Measurements from ENCODE around the gene TEC.

The TEC gene

GRCh38 chr4:48127682-48128404 lies 141.8 kb downstream of the TEC start:
- peak; percentile 59 to 84 for DNase-seq (ENCODE audit: extremely low read depth in 1 of 2, low read depth in 1 of 2)

- no peak for DNase-seq (ENCODE audit: extremely low read depth in 1 of 2, low read depth in 1 of 2)
These were observed 142.4 kb downstream of the TEC start for GRCh38 chr4:48127231-48127630.

GRCh38 chr4:48126621-48127020 lies 143.0 kb downstream of the TEC start:
- DNase-seq (ENCODE audit: extremely low read depth in 1 of 2, low read depth in 1 of 2) = no peak

GRCh38 chr4:48124870-48125269 lies 144.8 kb downstream of the TEC start:
- no peak for DNase-seq (ENCODE audit: extremely low read depth in 1 of 2, low read depth in 1 of 2)

- DNase-seq (ENCODE audit: extremely low read depth in 1 of 2, low read depth in 1 of 2) = no peak
These were observed 146.9 kb downstream of the TEC start for GRCh38 chr4:48122756-48123155.

GRCh38 chr4:48121180-48121579 lies 148.5 kb downstream of the TEC start:
- DNase-seq (ENCODE audit: extremely low read depth in 1 of 2, low read depth in 1 of 2) = no peak

- DNase-seq (ENCODE audit: extremely low read depth in 1 of 2, low read depth in 1 of 2) = no peak
These were observed 149.5 kb downstream of the TEC start for GRCh38 chr4:48120132-48120531.

GRCh38 chr4:48119646-48120045 lies 150.0 kb downstream of the TEC start:
- no peak for DNase-seq (ENCODE audit: extremely low read depth in 1 of 2, low read depth in 1 of 2)

- no peak for DNase-seq (ENCODE audit: extremely low read depth in 1 of 2, low read depth in 1 of 2)
These were observed 151.6 kb downstream of the TEC start for GRCh38 chr4:48118081-48118480.

GRCh38 chr4:48116582-48116981 lies 153.1 kb downstream of the TEC start:
- DNase-seq (ENCODE audit: extremely low read depth in 1 of 2, low read depth in 1 of 2) = no peak

- DNase-seq (ENCODE audit: extremely low read depth in 1 of 2, low read depth in 1 of 2) = no peak
These were observed 155.2 kb downstream of the TEC start for GRCh38 chr4:48114412-48114811.

- no peak for DNase-seq (ENCODE audit: extremely low read depth in 1 of 2, low read depth in 1 of 2)
These were observed 157.5 kb downstream of the TEC start for GRCh38 chr4:48112017-48112667.

- DNase-seq (ENCODE audit: extremely low read depth in 1 of 2, low read depth in 1 of 2) = no peak
These were observed 159.1 kb downstream of the TEC start for GRCh38 chr4:48110452-48110978.

- no peak for DNase-seq (ENCODE audit: extremely low read depth in 1 of 2, low read depth in 1 of 2)
These were observed 160.0 kb downstream of the TEC start for GRCh38 chr4:48109413-48110263.

GRCh38 chr4:48108309-48109073 lies 161.1 kb downstream of the TEC start:
- DNase-seq (ENCODE audit: extremely low read depth in 1 of 2, low read depth in 1 of 2) = no peak

- no peak for DNase-seq (ENCODE audit: extremely low read depth in 1 of 2, low read depth in 1 of 2)
These were observed 164.4 kb downstream of the TEC start for GRCh38 chr4:48105230-48105629.

GRCh38 chr4:48103483-48104139 lies 166.0 kb downstream of the TEC start:
- no peak for DNase-seq (ENCODE audit: extremely low read depth in 1 of 2, low read depth in 1 of 2)

- DNase-seq (ENCODE audit: extremely low read depth in 1 of 2, low read depth in 1 of 2) = no peak
These were observed 167.3 kb downstream of the TEC start for GRCh38 chr4:48102303-48102702.

- DNase-seq (ENCODE audit: extremely low read depth in 1 of 2, low read depth in 1 of 2) = no peak
These were observed 169.4 kb downstream of the TEC start for GRCh38 chr4:48100256-48100655.

- no peak for DNase-seq (ENCODE audit: extremely low read depth in 1 of 2, low read depth in 1 of 2)
These were observed 174.2 kb downstream of the TEC start for GRCh38 chr4:48095441-48095840.
